ENCODE results near the gene ERCC4. TPM values are rescaled to one million over a fixed set of nuclear protein-coding genes. Genes with fewer than 3 reads are reported as not detected.

Gene ERCC4
- total RNA-seq, 1 donor = 13.4 TPM

GRCh38 chr16:13939821-13940220 is 19.9 kb downstream of the ERCC4 start:
- no peak for DNase-seq (ENCODE audit: low read depth)
- TF ChIP-seq, protein P1, sequence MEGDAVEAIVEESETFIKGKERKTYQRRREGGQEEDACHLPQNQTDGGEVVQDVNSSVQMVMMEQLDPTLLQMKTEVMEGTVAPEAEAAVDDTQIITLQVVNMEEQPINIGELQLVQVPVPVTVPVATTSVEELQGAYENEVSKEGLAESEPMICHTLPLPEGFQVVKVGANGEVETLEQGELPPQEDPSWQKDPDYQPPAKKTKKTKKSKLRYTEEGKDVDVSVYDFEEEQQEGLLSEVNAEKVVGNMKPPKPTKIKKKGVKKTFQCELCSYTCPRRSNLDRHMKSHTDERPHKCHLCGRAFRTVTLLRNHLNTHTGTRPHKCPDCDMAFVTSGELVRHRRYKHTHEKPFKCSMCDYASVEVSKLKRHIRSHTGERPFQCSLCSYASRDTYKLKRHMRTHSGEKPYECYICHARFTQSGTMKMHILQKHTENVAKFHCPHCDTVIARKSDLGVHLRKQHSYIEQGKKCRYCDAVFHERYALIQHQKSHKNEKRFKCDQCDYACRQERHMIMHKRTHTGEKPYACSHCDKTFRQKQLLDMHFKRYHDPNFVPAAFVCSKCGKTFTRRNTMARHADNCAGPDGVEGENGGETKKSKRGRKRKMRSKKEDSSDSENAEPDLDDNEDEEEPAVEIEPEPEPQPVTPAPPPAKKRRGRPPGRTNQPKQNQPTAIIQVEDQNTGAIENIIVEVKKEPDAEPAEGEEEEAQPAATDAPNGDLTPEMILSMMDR (IDR thresholded peaks at IDR 0.05; ENCODE audit: insufficient read depth, low read depth, low read length) = no peak
- no peak overlapping the region for H3K4me3 ChIP-seq (ENCODE audit: low read depth, low read length)

GRCh38 chr16:13940397-13940933 is 20.5 kb downstream of the ERCC4 start:
- peak; percentile 17 for DNase-seq (ENCODE audit: low read depth)
- no peak overlapping the region for H3K4me3 ChIP-seq (ENCODE audit: low read depth, low read length)
- TF ChIP-seq, protein P1 (IDR thresholded peaks at IDR 0.05; ENCODE audit: insufficient read depth, low read depth, low read length) = no peak

GRCh38 chr16:13944816-13945215 is 24.9 kb downstream of the ERCC4 start:
- TF ChIP-seq, protein P1 (IDR thresholded peaks at IDR 0.05; ENCODE audit: insufficient read depth, low read depth, low read length) = no peak
- peak; percentile 8 for DNase-seq (ENCODE audit: low read depth)
- H3K4me3 ChIP-seq (ENCODE audit: low read depth, low read length) = no peak overlapping the region

GRCh38 chr16:13945744-13946485 is 26.0 kb downstream of the ERCC4 start:
- TF ChIP-seq, protein P1 (IDR thresholded peaks at IDR 0.05; ENCODE audit: insufficient read depth, low read depth, low read length) = no peak
- no peak overlapping the region for H3K4me3 ChIP-seq (ENCODE audit: low read depth, low read length)
- no peak for DNase-seq (ENCODE audit: low read depth)

GRCh38 chr16:13948086-13948485 is 28.1 kb downstream of the ERCC4 start:
- TF ChIP-seq, protein P1 (IDR thresholded peaks at IDR 0.05; ENCODE audit: insufficient read depth, low read depth, low read length) = no peak
- no peak overlapping the region for H3K4me3 ChIP-seq (ENCODE audit: low read depth, low read length)
- DNase-seq (ENCODE audit: low read depth) = no peak

GRCh38 chr16:13950821-13951547 is 31.0 kb downstream of the ERCC4 start:
- no peak overlapping the region for H3K4me3 ChIP-seq (ENCODE audit: low read depth, low read length)
- DNase-seq (ENCODE audit: low read depth) = peak; percentile 8
- TF ChIP-seq, protein P1 (IDR thresholded peaks at IDR 0.05; ENCODE audit: insufficient read depth, low read depth, low read length) = no peak

Data from fibroblast of villous mesenchyme (primary cell).